Ishikawa (cell line): Measurements from ENCODE around the gene OS9.

Experiments
- CEBPB ChIP-seq: IDR thresholded peaks from 2 replicates; pipeline ENCODE4 v1.6.1; 2012
- CREB1 ChIP-seq: IDR thresholded peaks from 2 replicates; pipeline ENCODE4 v1.6.1; 2012; ENCODE audit warnings: low read depth
- EGR1 ChIP-seq: IDR thresholded peaks from 2 replicates; pipeline ENCODE4 v1.6.1; 2012
- EP300 ChIP-seq: IDR thresholded peaks from 2 replicates; pipeline ENCODE4 v1.6.1; 2012; ENCODE audit warnings: borderline replicate concordance
- FOXM1 ChIP-seq: IDR thresholded peaks from 2 replicates; pipeline ENCODE4 v1.6.1; 2012; ENCODE audit warnings: low read depth, borderline replicate concordance
- NFIC ChIP-seq: IDR thresholded peaks from 2 replicates; pipeline ENCODE4 v1.6.1; 2012
- RAD21 ChIP-seq: IDR thresholded peaks from 2 replicates; pipeline ENCODE4 v1.6.1; 2012; ENCODE audit warnings: low read depth
- TAF1 ChIP-seq: IDR thresholded peaks from 2 replicates; pipeline ENCODE4 v1.6.1; 2012; ENCODE audit warnings: low read depth, mild to moderate bottlenecking
- TCF12 ChIP-seq: IDR thresholded peaks from 2 replicates; pipeline ENCODE4 v1.6.1; 2012; ENCODE audit warnings: low read depth
- TEAD4 ChIP-seq: IDR thresholded peaks from 2 replicates; pipeline ENCODE4 v1.6.1; 2012
- USF1 ChIP-seq: IDR thresholded peaks from 2 replicates; pipeline ENCODE4 v1.6.1; 2012
- YY1 ChIP-seq: IDR thresholded peaks from 2 replicates; pipeline ENCODE4 v1.6.1; 2012; ENCODE audit warnings: low read depth
- ZBTB7A ChIP-seq: IDR thresholded peaks from 2 replicates; pipeline ENCODE4 v1.6.1; 2012; ENCODE audit warnings: low read depth
- TF ChIP-seq, protein P1 (sequence below): IDR thresholded peaks from 2 replicates; pipeline ENCODE4 v1.6.1; 2012
- TF ChIP-seq, protein P2 (sequence below): IDR thresholded peaks from 2 replicates; pipeline ENCODE4 v1.6.1; 2012; ENCODE audit warnings: low read depth, mild to moderate bottlenecking

Gene OS9

DNA sequence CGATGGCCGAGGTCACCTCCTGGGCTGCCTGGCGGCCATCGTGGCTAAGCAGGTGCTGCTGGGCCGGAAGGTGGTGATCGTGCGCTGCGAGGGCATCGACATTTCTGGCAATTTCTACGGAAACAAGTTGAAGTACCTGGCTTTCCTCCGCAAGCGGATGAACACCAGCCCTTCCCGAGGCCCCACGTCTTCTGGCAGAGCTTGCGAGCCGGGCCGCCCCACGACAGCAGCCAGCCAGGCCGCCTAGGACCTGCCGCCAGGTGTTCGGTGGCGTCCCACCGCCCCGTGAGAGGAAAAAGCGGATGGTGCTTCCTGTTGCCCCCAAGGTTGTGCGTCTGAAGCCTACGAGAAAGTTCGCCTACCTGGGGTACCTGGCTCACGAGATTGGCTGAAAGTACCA, 19.2 kb upstream of the OS9 start:
- TF ChIP-seq, protein P1, sequence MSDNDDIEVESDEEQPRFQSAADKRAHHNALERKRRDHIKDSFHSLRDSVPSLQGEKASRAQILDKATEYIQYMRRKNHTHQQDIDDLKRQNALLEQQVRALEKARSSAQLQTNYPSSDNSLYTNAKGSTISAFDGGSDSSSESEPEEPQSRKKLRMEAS = no peak
- TF ChIP-seq EGR1 = no peak
- no peak for TF ChIP-seq FOXM1
- TF ChIP-seq, protein P2, sequence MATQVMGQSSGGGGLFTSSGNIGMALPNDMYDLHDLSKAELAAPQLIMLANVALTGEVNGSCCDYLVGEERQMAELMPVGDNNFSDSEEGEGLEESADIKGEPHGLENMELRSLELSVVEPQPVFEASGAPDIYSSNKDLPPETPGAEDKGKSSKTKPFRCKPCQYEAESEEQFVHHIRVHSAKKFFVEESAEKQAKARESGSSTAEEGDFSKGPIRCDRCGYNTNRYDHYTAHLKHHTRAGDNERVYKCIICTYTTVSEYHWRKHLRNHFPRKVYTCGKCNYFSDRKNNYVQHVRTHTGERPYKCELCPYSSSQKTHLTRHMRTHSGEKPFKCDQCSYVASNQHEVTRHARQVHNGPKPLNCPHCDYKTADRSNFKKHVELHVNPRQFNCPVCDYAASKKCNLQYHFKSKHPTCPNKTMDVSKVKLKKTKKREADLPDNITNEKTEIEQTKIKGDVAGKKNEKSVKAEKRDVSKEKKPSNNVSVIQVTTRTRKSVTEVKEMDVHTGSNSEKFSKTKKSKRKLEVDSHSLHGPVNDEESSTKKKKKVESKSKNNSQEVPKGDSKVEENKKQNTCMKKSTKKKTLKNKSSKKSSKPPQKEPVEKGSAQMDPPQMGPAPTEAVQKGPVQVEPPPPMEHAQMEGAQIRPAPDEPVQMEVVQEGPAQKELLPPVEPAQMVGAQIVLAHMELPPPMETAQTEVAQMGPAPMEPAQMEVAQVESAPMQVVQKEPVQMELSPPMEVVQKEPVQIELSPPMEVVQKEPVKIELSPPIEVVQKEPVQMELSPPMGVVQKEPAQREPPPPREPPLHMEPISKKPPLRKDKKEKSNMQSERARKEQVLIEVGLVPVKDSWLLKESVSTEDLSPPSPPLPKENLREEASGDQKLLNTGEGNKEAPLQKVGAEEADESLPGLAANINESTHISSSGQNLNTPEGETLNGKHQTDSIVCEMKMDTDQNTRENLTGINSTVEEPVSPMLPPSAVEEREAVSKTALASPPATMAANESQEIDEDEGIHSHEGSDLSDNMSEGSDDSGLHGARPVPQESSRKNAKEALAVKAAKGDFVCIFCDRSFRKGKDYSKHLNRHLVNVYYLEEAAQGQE = no peak
- TF ChIP-seq TEAD4 = no peak
- TF ChIP-seq ZBTB7A = no peak
- TF ChIP-seq TCF12 = no peak
- TF ChIP-seq RAD21 = no peak
- no peak for TF ChIP-seq YY1
- TF ChIP-seq CREB1 = no peak
- TF ChIP-seq CEBPB = no peak
- TF ChIP-seq TAF1 = no peak
- TF ChIP-seq NFIC = no peak
- TF ChIP-seq EP300 = no peak

- TF ChIP-seq TEAD4 (no peak), EGR1 (no peak), CEBPB (no peak), TCF12 (no peak), CREB1 (no peak), USF1 (no peak), EP300 (no peak), TAF1 (no peak), ZBTB7A (no peak), YY1 (no peak), FOXM1 (no peak), NFIC (no peak)
- TF ChIP-seq, protein P2 = no peak
- TF ChIP-seq, protein P1 = no peak
These were observed 14.2 kb upstream of the OS9 start for GRCh38 chr12:57679697-57680096.

DNA sequence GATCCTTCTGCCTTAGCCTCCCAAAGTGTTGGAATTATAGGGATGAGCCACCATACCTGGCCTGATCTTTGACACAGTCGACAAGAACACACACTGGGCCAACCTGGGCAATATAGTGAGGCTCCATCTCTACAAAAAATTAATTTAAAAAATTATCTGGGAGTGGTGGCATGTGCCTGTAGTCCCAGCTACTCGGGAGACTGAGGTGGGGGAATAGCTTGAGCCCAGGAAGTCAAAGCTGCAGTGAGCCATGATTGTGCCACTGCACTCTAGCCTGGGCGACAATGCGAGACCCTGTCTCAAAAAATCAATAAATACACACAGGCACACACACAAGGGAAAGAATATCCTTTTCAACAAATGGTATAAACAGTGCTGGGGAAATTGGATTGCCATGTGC, 6.1 kb upstream of the OS9 start:
- TF ChIP-seq CEBPB (no peak), TCF12 (no peak), EP300 (no peak), USF1 (no peak), CREB1 (no peak), NFIC (no peak), FOXM1 (no peak), TEAD4 (no peak), ZBTB7A (no peak)
- TF ChIP-seq, protein P2 = no peak

GRCh38 chr12:57688931-57689330, 5.0 kb upstream of the OS9 start:
- TF ChIP-seq TCF12 (no peak), FOXM1 (no peak), YY1 (no peak), TEAD4 (no peak), RAD21 (no peak), USF1 (no peak)
